IMR-90 (cell line): ENCODE results near the gene MARCHF3. TPM values are rescaled to one million over a fixed set of nuclear protein-coding genes. Genes with fewer than 3 reads are reported as not detected.

ENCODE experiments used
- ATAC-seq: fragments of 200-7000 bp; cut with Tn5 transposase; 2 replicates; pipeline ENCODE4 v1.9.1; 2020; ENCODE audit warnings: low read depth, mild to moderate bottlenecking, moderate library complexity
- BruUV-seq: library from RNA; stranded (reverse); fragments of 400-500 nt; replicated peaks from 2 replicates; lab custom pipeline; 2021; lab: Mats Ljungman, UMichigan
- CTCF ChIA-PET: fragments of 300-600 bp; formaldehyde crosslinking; extraction: SDS; loops from one replicate; lab custom pipeline; 2021; ENCODE audit warnings: antibody characterized with exemption; lab: Yijun Ruan, JAX
- POLR2A ChIA-PET: fragments of 300-600 bp; sonication (Branson Sonifier 250); formaldehyde crosslinking; loops from one replicate; lab custom pipeline; 2022; ENCODE audit warnings: antibody characterized with exemption; ENCODE audit not compliant: unreplicated experiment; lab: Charles Lee
- DNase-seq: peaks from one replicate; pipeline ENCODE4 v3.0.0; 2013
- H2AFZ ChIP-seq: replicated peaks from 2 replicates; pipeline ENCODE3; 2013; ENCODE audit warnings: low read length, mild to moderate bottlenecking; ENCODE audit not compliant: poor library complexity
- H2AK5ac ChIP-seq: 2 replicates; pipeline ENCODE4 v1.6.1; 2013; ENCODE audit warnings: low read depth, low read length, inconsistent platforms
- H2AK9ac ChIP-seq: replicated peaks from 2 replicates; pipeline ENCODE3; 2013; ENCODE audit warnings: mild to moderate bottlenecking, low read depth, low read length, moderate library complexity; ENCODE audit not compliant: poor library complexity
- H2BK120ac ChIP-seq: 2 replicates; pipeline ENCODE4 v1.6.1; 2013; ENCODE audit warnings: low read depth, low read length, inconsistent platforms
- H2BK15ac ChIP-seq: 3 replicates; pipeline ENCODE4 v1.6.1; 2013; ENCODE audit warnings: low read depth, low read length, inconsistent platforms
- H2BK20ac ChIP-seq: 2 replicates; pipeline ENCODE4 v1.6.1; 2013; ENCODE audit warnings: low read depth, mild to moderate bottlenecking, inconsistent platforms, low read length, moderate library complexity
- H2BK5ac ChIP-seq: 2 replicates; pipeline ENCODE4 v1.6.1; 2013; ENCODE audit warnings: mild to moderate bottlenecking, low read depth, low read length, inconsistent platforms; ENCODE audit not compliant: poor library complexity, severe bottlenecking
- H3K14ac ChIP-seq: replicated peaks from 2 replicates; pipeline ENCODE4 v1.6.1; 2013; ENCODE audit warnings: low read depth, low read length, inconsistent platforms
- H3K18ac ChIP-seq: 2 replicates; pipeline ENCODE4 v1.6.1; 2013; ENCODE audit warnings: low read depth, low read length, control low read depth
- H3K23ac ChIP-seq: 2 replicates; pipeline ENCODE4 v1.6.1; 2013; ENCODE audit warnings: low read depth, low read length, inconsistent platforms
- H3K27ac ChIP-seq: 2 replicates; pipeline ENCODE4 v1.5.1; 2013; ENCODE audit warnings: mild to moderate bottlenecking, control low read depth, low read length; ENCODE audit not compliant: insufficient read depth
- H3K27me3 ChIP-seq: 2 replicates; pipeline ENCODE4 v1.6.1; 2013; ENCODE audit warnings: low read length; ENCODE audit not compliant: control insufficient read depth, insufficient read depth
- H3K36me3 ChIP-seq: 2 replicates; pipeline ENCODE4 v1.6.1; 2013; ENCODE audit warnings: low read length, mixed read lengths; ENCODE audit not compliant: control insufficient read depth, insufficient read depth
- H3K4ac ChIP-seq: 2 replicates; pipeline ENCODE4 v1.6.1; 2013; ENCODE audit warnings: low read depth, low read length, inconsistent platforms
- H3K4me1 ChIP-seq: 2 replicates; pipeline ENCODE4 v1.6.1; 2013; ENCODE audit warnings: low read length, mixed read lengths; ENCODE audit not compliant: control insufficient read depth, insufficient read depth
- H3K4me2 ChIP-seq: 2 replicates; pipeline ENCODE4 v1.6.1; 2013; ENCODE audit warnings: low read depth, mild to moderate bottlenecking, control low read depth, low read length, moderate library complexity
- H3K4me3 ChIP-seq: 2 replicates; pipeline ENCODE4 v1.5.1; 2013; ENCODE audit warnings: low read depth, mild to moderate bottlenecking, control low read depth, low read length, moderate library complexity; ENCODE audit not compliant: insufficient read depth
- H3K56ac ChIP-seq: 2 replicates; pipeline ENCODE4 v1.6.1; 2013; ENCODE audit warnings: low read length, inconsistent platforms; ENCODE audit not compliant: insufficient read depth; ENCODE audit errors: extremely low read depth
- H3K79me1 ChIP-seq, 2 experiments: 2 replicates each; pipeline ENCODE4 v1.6.1; 2013; ENCODE audit warnings: low read length in 2 of 2, inconsistent platforms in 1 of 2, low read depth in 1 of 2
- H3K9ac ChIP-seq: 2 replicates; pipeline ENCODE4 v1.6.1; 2013; ENCODE audit warnings: low read depth, low read length, control low read depth
- H3K9me1 ChIP-seq: 2 replicates; pipeline ENCODE4 v1.6.1; 2013; ENCODE audit warnings: low read length, inconsistent platforms; ENCODE audit not compliant: insufficient read depth
- H3K9me3 ChIP-seq: 2 replicates; pipeline ENCODE4 v1.6.1; 2013; ENCODE audit warnings: low read length; ENCODE audit not compliant: control insufficient read depth, insufficient read depth
- H4K20me1 ChIP-seq: 2 replicates; pipeline ENCODE4 v1.6.1; 2013; ENCODE audit warnings: low read length, inconsistent platforms; ENCODE audit not compliant: insufficient read depth
- H4K5ac ChIP-seq: 2 replicates; pipeline ENCODE4 v1.6.1; 2013; ENCODE audit warnings: mild to moderate bottlenecking, low read depth, low read length, control low read depth
- H4K8ac ChIP-seq, 2 experiments: 2 replicates each; pipeline ENCODE4 v1.6.1; 2013; ENCODE audit warnings: low read depth in 2 of 2, low read length in 2 of 2, control low read depth in 1 of 2, inconsistent platforms in 1 of 2
- H4K91ac ChIP-seq: 2 replicates; pipeline ENCODE4 v1.6.1; 2013; ENCODE audit warnings: low read depth, low read length, inconsistent platforms; ENCODE audit not compliant: insufficient read depth
- MAZ ChIP-seq: IDR thresholded peaks from 2 replicates; pipeline ENCODE4 v1.6.1; 2012; ENCODE audit warnings: low read depth, mild to moderate bottlenecking, low read length, improper control_type of control experiment, moderate library complexity, borderline replicate concordance
- NFE2L2 ChIP-seq: fragments of 150-350 bp; IDR thresholded peaks from 2 replicates; pipeline ENCODE4 v1.6.1; 2016; ENCODE audit warnings: low read depth, mild to moderate bottlenecking, low read length
- WGBS, 2 experiments: methylation state at CpG; one replicate each; pipeline versions ENCODE4 v1.1.5 to v1.1.7; 2013; ENCODE audit warnings: missing lambda C conversion rate in 2 of 2; ENCODE audit not compliant: insufficient read length in 1 of 2; ENCODE audit errors: extremely low coverage in 2 of 2; 5-methylcytosine and 5-hydroxymethylcytosine counted together
- dilution Hi-C: fragments of 300-500 bp; cut with HindIII; formaldehyde crosslinking; loops from one replicate; pipeline ENCODE4 v1.14.3; 2018; ENCODE audit warnings: low sequenced_read_pairs; ENCODE audit not compliant: unreplicated experiment
- in situ Hi-C: fragments of 300-500 bp; cut with MboI; formaldehyde crosslinking; loops from 3 replicates; pipeline ENCODE4 v1.14.3; 2019; ENCODE audit warnings: low sequenced_read_pairs, inconsistent platforms, mixed read lengths
- intact Hi-C: fragments of 100-400 bp; cut with micrococcal nuclease; formaldehyde crosslinking; loops from 2 replicates; pipeline ENCODE4 v1.10.0; 2022
- polyA plus RNA-seq, 3 experiments: library from polyadenylated mRNA; depleted of rRNA; stranded (reverse); fragments of >200 nt; gene quantifications; 2 replicates each; pipeline ENCODE4 v1.2.3, GENCODE V29; 2012; ENCODE audit warnings: low replicate concordance in 1 of 3
- total RNA-seq: library from RNA; depleted of rRNA; stranded (reverse); fragments of >200 nt; gene quantifications from 2 replicates; pipeline ENCODE4 v1.2.3, GENCODE V29; 2012

Gene MARCHF3
- total and polyA plus RNA-seq, 2 of the 4 experiments (the other 2 are of a cell fraction) = 11.2 to 18.8 TPM

DNA sequence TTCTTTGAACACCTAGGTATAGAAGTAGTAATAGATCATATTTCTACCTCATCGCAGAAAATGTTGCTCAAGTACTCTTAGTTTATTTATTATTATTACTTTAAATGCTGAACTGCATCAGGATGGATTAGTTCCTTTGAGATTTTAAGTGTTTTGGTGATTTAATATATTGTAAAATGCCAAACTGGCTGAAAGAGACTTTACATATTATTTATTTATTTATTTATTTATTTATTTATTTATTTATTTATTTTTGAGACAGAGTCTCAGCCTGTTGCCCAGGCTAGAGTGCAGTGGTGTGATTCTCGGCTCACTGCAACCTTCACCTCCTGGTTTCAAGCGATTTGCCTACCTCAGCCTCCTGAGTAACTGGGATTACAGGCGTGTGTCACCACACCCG is 211.1 kb downstream of the MARCHF3 start:
- Histone ChIP-seq H3K56ac (no peak overlapping the region), H4K8ac (no peak overlapping the region), H3K4me3 (no peak overlapping the region), H2AFZ (no peak overlapping the region), H2BK5ac (no peak overlapping the region), H2BK15ac (no peak overlapping the region), H2BK120ac (no peak overlapping the region), H4K20me1 (no peaks in the 10 kb centered on the region), H3K27me3 (no peaks in the 10 kb centered on the region), H2BK20ac (no peak overlapping the region), H3K27ac (no peak overlapping the region), H4K91ac (no peak overlapping the region), H3K9ac (no peak overlapping the region), H3K14ac (no peak overlapping the region), H2AK5ac (no peak overlapping the region), H3K9me3 (no peaks in the 10 kb centered on the region), H2AK9ac (no peak overlapping the region), H3K9me1 (no peaks in the 10 kb centered on the region), H3K36me3 (peaks cover 7% of the 10 kb centered on the region; the same call in 1 of the 2 replicates), H3K23ac (no peak overlapping the region), H3K79me1 (peaks cover 29 to 36% of the 10 kb centered on the region in 2 experiments), H3K4me2 (no peak overlapping the region), H3K4ac (no peak overlapping the region), H4K5ac (no peak overlapping the region), H3K4me1 (0 out of 2 replicates have a peak, but pooled peaks cover 2% of the 10 kb centered on the region), H3K18ac (no peak overlapping the region)
- in situ Hi-C loops (loop anchor here (25.0 kb wide), 1 partner anchor 693 kb away; the partner anchor contains the start of gene PRRC1), dilution Hi-C loops (no loop called here), intact Hi-C loops (no loop called here)
- no peak for TF ChIP-seq MAZ
- TF ChIP-seq NFE2L2 = no peak
- ChIA-PET POLR2A (no interaction called here), CTCF (interaction anchor here (0.6 kb wide), 1 partner anchor 28 kb away, joined by 3 read pairs; no protein-coding TSS in a partner anchor)
- ATAC-seq = no peak
- BruUV-seq = no TSS peak
- no CpG with 5 or more reads among the region's 5 CpGs for WGBS, 2 experiments
- no peak for DNase-seq
